HG02571 (cell line): ENCODE data around the gene MCM5.

ENCODE experiments used
- ATAC-seq: cut with Tn5 transposase; IDR thresholded peaks from one replicate; pipeline ENCODE4 v1.9.1; 2021; ENCODE audit warnings: mild to moderate bottlenecking, moderate library complexity; ENCODE audit not compliant: unreplicated experiment

The MCM5 gene

DNA sequence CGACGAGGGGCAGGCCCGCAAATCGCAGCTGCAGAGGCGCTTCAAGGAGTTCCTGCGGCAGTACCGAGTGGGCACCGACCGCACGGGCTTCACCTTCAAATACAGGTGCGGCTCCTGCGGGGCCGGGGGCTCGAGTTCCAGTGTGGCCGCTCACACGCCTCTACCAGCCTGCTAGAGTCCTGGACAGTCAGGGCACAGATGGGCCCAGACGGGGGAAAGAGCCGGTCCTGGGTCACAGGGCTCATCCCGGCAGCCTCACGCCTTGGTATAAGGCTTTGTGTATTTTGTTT lies 506 bp downstream of the MCM5 start:
- ATAC-seq, result no peak

GRCh38 chr22:35401863-35402262 lies 1.9 kb downstream of the MCM5 start:
- ATAC-seq, result no peak

GRCh38 chr22:35403356-35403755 lies 3.4 kb downstream of the MCM5 start:
- no peak for ATAC-seq

GRCh38 chr22:35404176-35404575 lies 4.2 kb downstream of the MCM5 start:
- no peak for ATAC-seq

GRCh38 chr22:35406443-35406842 lies 6.5 kb downstream of the MCM5 start:
- no peak for ATAC-seq

DNA sequence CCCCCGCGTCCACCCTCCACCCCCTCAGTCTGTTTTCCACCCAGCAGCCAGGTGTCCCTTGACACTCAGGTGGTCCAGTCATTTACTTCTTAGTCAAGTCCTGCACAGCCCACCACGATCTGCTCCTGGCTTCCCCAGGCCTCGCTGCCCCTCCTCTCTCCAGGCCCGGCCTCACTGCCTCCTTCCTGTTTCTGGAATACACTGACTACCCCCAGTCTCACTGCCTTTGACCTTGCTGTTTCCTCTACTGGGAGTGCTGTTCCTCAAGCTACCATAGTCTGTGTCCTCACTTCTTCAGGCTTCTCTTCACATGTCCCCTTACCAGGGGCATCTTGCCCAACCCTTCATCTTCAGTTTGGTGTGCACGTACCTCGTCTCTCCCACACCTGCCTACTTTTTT lies 7.4 kb downstream of the MCM5 start:
- ATAC-seq, result no peak

GRCh38 chr22:35409783-35410662 lies 10.1 kb downstream of the MCM5 start:
- ATAC-seq, result peak; percentile 61

GRCh38 chr22:35410663-35411034 lies 10.7 kb downstream of the MCM5 start:
- ATAC-seq, result no peak

- no peak for ATAC-seq
These were observed 11.2 kb downstream of the MCM5 start for GRCh38 chr22:35411102-35411501.

DNA sequence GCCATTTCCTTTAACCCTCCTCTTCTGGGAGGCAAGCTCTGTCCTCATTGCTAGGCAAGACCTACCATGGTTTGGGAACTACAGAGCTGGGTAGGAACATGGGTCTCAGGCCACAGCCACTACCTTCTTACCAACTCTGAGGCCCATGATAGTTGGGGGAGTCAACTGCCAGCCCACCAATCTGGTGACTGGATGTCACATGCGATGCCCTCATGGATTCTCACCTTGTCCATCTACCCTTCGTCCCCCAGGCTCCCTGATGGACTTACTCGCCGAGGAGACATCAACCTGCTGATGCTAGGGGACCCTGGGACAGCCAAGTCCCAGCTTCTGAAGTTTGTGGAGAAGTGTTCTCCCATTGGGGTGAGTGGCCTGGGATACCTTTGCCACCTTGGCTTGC lies 13.7 kb downstream of the MCM5 start:
- no peak for ATAC-seq

GRCh38 chr22:35417606-35418005 lies 17.7 kb downstream of the MCM5 start:
- no peak for ATAC-seq

GRCh38 chr22:35418088-35418487 lies 18.1 kb downstream of the MCM5 start:
- ATAC-seq, result no peak

GRCh38 chr22:35418731-35419130 lies 18.8 kb downstream of the MCM5 start:
- no peak for ATAC-seq

DNA sequence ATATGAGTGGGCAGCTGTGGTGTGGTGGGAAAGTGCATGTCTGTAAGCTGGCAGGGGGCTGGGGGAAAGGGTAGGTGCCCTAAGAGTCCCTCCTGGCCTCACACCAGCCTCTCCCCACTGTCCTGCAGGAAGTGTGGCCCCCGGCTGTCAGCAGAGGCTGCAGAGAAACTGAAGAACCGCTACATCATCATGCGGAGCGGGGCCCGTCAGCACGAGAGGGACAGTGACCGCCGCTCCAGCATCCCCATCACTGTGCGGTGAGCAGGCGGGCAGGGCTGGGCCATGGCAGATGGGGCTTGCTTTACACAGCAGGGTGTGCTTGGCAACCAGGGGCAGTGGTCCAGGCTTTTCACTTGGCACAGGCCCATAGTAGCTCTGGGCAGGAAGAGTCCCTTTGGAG lies 19.8 kb downstream of the MCM5 start:
- ATAC-seq, result no peak

DNA sequence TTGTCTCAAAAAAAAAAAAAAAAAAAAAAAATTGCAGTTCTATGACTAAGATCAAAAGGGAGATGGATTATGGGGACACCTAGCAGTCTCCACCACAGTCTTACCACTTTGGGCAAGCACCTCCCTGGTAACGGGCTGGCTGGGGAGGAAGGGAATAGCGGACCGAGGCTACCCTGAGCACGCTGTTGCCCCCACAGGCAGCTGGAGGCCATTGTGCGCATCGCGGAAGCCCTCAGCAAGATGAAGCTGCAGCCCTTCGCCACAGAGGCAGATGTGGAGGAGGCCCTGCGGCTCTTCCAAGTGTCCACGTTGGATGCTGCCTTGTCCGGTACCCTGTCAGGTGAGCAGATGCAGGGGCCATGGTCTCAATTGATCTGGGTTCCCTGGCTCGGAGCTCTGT lies 21.2 kb downstream of the MCM5 start:
- no peak for ATAC-seq

GRCh38 chr22:35422145-35422544 lies 22.2 kb downstream of the MCM5 start:
- no peak for ATAC-seq

DNA sequence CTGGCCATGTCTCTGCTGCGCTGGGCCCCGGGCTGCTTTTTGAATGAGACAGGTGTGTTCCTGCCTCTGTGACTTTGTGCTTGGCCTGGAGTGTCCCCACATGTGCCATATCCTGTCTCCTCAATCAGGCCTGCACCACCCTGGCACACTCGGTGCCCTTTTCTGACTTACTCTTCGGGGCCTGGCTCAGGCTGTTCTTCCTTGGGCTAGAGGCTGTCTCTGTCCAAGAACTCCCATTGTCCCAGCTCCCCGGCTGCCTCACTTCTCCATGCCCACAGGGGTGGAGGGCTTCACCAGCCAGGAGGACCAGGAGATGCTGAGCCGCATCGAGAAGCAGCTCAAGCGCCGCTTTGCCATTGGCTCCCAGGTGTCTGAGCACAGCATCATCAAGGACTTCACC lies 23.0 kb downstream of the MCM5 start:
- ATAC-seq, result no peak

DNA sequence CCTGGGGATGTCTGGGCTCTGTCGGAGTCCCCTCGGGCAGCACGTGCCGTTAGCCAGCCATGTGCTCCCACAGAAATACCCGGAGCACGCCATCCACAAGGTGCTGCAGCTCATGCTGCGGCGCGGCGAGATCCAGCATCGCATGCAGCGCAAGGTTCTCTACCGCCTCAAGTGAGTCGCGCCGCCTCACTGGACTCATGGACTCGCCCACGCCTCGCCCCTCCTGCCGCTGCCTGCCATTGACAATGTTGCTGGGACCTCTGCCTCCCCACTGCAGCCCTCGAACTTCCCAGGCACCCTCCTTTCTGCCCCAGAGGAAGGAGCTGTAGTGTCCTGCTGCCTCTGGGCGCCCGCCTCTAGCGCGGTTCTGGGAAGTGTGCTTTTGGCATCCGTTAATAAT lies 24.1 kb downstream of the MCM5 start:
- ATAC-seq, result no peak

- no peak for ATAC-seq
These were observed 24.8 kb downstream of the MCM5 start for GRCh38 chr22:35424761-35425160.

DNA sequence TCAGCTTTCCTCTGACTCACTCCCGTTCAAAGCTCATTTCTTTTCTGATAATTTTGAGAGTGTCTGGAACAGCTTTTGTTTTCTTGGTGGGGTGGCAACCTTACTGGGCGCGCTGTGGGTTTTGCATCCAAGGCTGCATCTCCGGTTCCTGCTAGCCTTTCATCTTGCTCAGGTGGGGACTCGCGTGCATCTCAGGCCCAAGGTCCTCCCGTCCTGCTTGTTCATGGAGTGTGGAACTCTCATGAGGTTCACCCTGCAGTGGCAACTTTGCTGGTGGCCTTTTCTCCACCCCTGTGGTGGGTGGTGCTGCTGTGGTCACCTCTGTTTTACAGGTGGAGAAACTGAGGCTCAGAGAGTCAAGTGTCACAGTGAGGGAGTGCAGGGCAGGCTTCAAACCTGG lies 25.6 kb downstream of the MCM5 start:
- ATAC-seq, result no peak

GRCh38 chr22:35425971-35426800 lies 26.2 kb downstream of the MCM5 start:
- ATAC-seq, result no peak

DNA sequence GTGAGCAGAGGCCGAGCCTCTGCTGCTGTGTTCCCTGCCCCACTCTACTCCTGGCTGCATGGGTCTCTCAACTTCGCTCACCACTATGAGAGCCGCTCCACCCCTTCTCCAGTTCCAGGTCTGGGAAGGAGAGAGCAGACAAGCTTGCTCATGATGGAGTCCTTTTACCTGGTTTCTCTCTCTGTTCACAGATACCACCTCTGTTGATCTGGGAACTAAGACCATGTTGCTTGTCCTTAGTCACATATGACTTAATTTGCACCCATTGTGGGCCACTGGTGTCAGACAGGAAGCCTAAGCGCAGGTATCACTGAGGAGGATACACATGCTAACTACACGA lies 26.8 kb downstream of the MCM5 start:
- no peak for ATAC-seq
